Measurements from ENCODE around the gene PPARA. TPM values are rescaled to one million over a fixed set of nuclear protein-coding genes. Genes with fewer than 3 reads are reported as not detected.

PPARA gene
- total and polyA plus RNA-seq, 2 donors (not counting 1 experiment from before 2014, with no cell fraction given): 4.1 to 29.8 TPM

DNA sequence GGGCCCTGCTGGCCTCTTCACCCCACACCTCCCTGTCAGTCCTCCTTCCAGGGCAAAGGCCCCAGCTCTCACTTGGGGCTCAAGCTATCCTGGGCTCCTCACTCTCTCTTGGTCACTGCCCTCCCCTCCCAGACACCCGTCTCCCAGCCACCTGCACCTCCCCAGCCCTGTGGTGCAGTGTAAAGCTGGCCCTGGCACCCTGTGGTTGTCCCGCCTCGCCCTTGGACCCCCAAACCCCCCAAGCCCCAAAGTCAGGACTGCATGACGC is 16.8 kb upstream of the PPARA start:
- 79% methylated on average over 3 of the region's 4 CpGs for WGBS (ENCODE audit: insufficient coverage)
- Histone ChIP-seq H3K9ac (ENCODE audit: low read length) (no peak overlapping the region), H3K4me1 (ENCODE audit: control insufficient read depth in 2 of 2, insufficient read depth in 2 of 2, low read length in 2 of 2) (peaks cover 19 to 23% of the 10 kb centered on the region in 2 donors), H3K4me3 (ENCODE audit: control extremely low read depth in 1 of 5, extremely low read depth in 1 of 5, insufficient read depth in 1 of 5, low read depth in 2 of 5, low read length in 4 of 5) (no peak overlapping the region), H3K4me2 (replicated peaks; ENCODE audit: low read depth, low read length, poor library complexity, severe bottlenecking) (no peak overlapping the region), H2AFZ (ENCODE audit: insufficient read depth, low read depth, low read length, poor library complexity, severe bottlenecking) (no peak overlapping the region), H3K9me3 (ENCODE audit: control extremely low read depth in 1 of 3, control insufficient read depth in 2 of 3, insufficient read depth in 1 of 3, low read length in 2 of 3) (peaks cover 0 to 6% (median 0%) of the 10 kb centered on the region in 3 donors), H3K27me3 (replicated peaks in 1 of 4; ENCODE audit: control extremely low read depth in 1 of 4, control insufficient read depth in 3 of 4, insufficient read depth in 4 of 4, low read length in 3 of 4) (no peaks in the 10 kb centered on the region), H3K27ac (ENCODE audit: low read length in 2 of 2) (no peak overlapping the region), H3K79me2 (ENCODE audit: control insufficient read depth, insufficient read depth, low read length) (peaks cover 8% of the 10 kb centered on the region), H4K20me1 (ENCODE audit: control insufficient read depth, insufficient read depth, low read length, poor library complexity, severe bottlenecking) (no peaks in the 10 kb centered on the region), H3K36me3 (replicated peaks in 1 of 2; ENCODE audit: control extremely low read depth in 1 of 2, control insufficient read depth in 1 of 2, extremely low read depth in 1 of 2, insufficient read depth in 2 of 2, low read length in 1 of 2) (no peaks in the 10 kb centered on the region)
- intact Hi-C loops (cut with micrococcal nuclease): no loop called here
- Mint-ChIP-seq H3K27me3 (no peaks in the 10 kb centered on the region), H3K9me3 (ENCODE audit: insufficient read depth) (no peaks in the 10 kb centered on the region), H3K27ac (no peak overlapping the region), H3K4me1 (peaks cover 26% of the 10 kb centered on the region), H3K4me3 (no peak overlapping the region)
- DNase-seq: no peak
- POLR2A ChIA-PET: interaction anchor here (0.5 kb wide), 1 partner anchor 8 kb away, joined by 4 read pairs; no protein-coding TSS in a partner anchor
- no peak for TF ChIP-seq EZH2 (IDR thresholded peaks at IDR 0.05; ENCODE audit: borderline replicate concordance, insufficient read depth, low read depth, low read length, poor library complexity, severe bottlenecking)
- TF ChIP-seq, protein P1, sequence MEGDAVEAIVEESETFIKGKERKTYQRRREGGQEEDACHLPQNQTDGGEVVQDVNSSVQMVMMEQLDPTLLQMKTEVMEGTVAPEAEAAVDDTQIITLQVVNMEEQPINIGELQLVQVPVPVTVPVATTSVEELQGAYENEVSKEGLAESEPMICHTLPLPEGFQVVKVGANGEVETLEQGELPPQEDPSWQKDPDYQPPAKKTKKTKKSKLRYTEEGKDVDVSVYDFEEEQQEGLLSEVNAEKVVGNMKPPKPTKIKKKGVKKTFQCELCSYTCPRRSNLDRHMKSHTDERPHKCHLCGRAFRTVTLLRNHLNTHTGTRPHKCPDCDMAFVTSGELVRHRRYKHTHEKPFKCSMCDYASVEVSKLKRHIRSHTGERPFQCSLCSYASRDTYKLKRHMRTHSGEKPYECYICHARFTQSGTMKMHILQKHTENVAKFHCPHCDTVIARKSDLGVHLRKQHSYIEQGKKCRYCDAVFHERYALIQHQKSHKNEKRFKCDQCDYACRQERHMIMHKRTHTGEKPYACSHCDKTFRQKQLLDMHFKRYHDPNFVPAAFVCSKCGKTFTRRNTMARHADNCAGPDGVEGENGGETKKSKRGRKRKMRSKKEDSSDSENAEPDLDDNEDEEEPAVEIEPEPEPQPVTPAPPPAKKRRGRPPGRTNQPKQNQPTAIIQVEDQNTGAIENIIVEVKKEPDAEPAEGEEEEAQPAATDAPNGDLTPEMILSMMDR (IDR thresholded peaks at IDR 0.05): no peak
- CTCF ChIA-PET: interaction anchor here (1.0 to 1.6 kb wide), 2 partner anchors 12 to 127 kb away, joined by 4 to 5 read pairs; no protein-coding TSS in a partner anchor
- no peak for ATAC-seq (ENCODE audit: low read depth)

DNA sequence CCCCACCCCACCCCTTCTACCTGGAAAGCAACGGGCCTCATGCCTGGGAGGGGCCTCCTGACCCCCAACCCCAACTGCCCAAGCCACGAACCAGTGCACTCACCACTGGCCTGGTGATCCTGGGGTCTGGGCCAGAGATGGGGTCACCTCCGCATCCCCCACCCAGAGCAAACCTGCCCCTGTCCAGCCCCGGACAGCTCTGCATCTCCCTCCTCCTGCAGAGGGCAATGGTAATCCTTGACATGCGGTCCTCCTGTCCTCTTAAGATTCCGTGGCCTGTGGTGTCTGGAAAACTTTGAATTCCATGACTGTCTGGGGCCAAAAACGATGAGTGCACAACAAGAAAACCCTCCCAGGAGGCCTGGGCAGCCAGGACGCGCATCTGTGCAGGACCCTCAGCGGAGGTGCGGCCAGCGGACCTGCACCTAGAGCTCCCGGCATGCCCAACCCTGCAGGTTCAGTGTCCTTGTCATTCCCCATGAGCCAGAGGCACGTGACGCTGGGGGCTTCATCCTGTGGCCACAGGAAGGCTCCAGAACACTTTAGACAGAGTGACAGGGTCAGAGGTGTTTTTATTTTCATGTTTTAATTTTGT is 16.1 kb upstream of the PPARA start:
- Histone ChIP-seq H3K9me3 (ENCODE audit: control extremely low read depth in 1 of 3, control insufficient read depth in 2 of 3, insufficient read depth in 1 of 3, low read length in 2 of 3) (peaks cover 0 to 6% (median 0%) of the 10 kb centered on the region in 3 donors), H3K36me3 (replicated peaks in 1 of 2; ENCODE audit: control extremely low read depth in 1 of 2, control insufficient read depth in 1 of 2, extremely low read depth in 1 of 2, insufficient read depth in 2 of 2, low read length in 1 of 2) (no peaks in the 10 kb centered on the region), H4K20me1 (ENCODE audit: control insufficient read depth, insufficient read depth, low read length, poor library complexity, severe bottlenecking) (no peaks in the 10 kb centered on the region), H3K9ac (ENCODE audit: low read length) (no peak overlapping the region), H2AFZ (ENCODE audit: insufficient read depth, low read depth, low read length, poor library complexity, severe bottlenecking) (no peak overlapping the region), H3K4me1 (ENCODE audit: control insufficient read depth in 2 of 2, insufficient read depth in 2 of 2, low read length in 2 of 2) (peaks cover 12 to 16% of the 10 kb centered on the region in 2 donors), H3K4me3 (ENCODE audit: control extremely low read depth in 1 of 5, extremely low read depth in 1 of 5, insufficient read depth in 1 of 5, low read depth in 2 of 5, low read length in 4 of 5) (no peak overlapping the region), H3K79me2 (ENCODE audit: control insufficient read depth, insufficient read depth, low read length) (peaks cover 8% of the 10 kb centered on the region), H3K4me2 (replicated peaks; ENCODE audit: low read depth, low read length, poor library complexity, severe bottlenecking) (no peak overlapping the region), H3K27ac (ENCODE audit: low read length in 2 of 2) (no peak overlapping the region), H3K27me3 (replicated peaks in 1 of 4; ENCODE audit: control extremely low read depth in 1 of 4, control insufficient read depth in 3 of 4, insufficient read depth in 4 of 4, low read length in 3 of 4) (no peaks in the 10 kb centered on the region)
- intact Hi-C loops (cut with micrococcal nuclease): no loop called here
- ATAC-seq (ENCODE audit: low read depth) (no peak), DNase-seq (no peak)
- Mint-ChIP-seq H3K9me3 (ENCODE audit: insufficient read depth) (no peaks in the 10 kb centered on the region), H3K4me3 (no peak overlapping the region), H3K27me3 (no peaks in the 10 kb centered on the region), H3K4me1 (peaks cover 19% of the 10 kb centered on the region), H3K27ac (no peak overlapping the region)
- WGBS (ENCODE audit: insufficient coverage): 91% methylated on average over 15 of the region's 15 CpGs
- ChIA-PET CTCF (interaction anchor here (0.6 to 1.6 kb wide), 3 partner anchors 12 to 128 kb away, joined by 3 to 5 read pairs (median 4); no protein-coding TSS in a partner anchor), POLR2A (interaction anchor here (0.5 kb wide), 1 partner anchor 7 kb away, joined by 4 read pairs; no protein-coding TSS in a partner anchor)
- TF ChIP-seq EZH2 (IDR thresholded peaks at IDR 0.05; ENCODE audit: borderline replicate concordance, insufficient read depth, low read depth, low read length, poor library complexity, severe bottlenecking): no peak

Data from B cell (primary cell).